Cardiac muscle cell (in vitro differentiated cells and primary cell): ENCODE measurements around the gene TMEM176A. TPM values are rescaled to one million over a fixed set of nuclear protein-coding genes. Genes with fewer than 3 reads are reported as not detected.
"Not testable (repeated sequence)": the region's sequence is repeated elsewhere in the genome, so short reads cannot be mapped to it uniquely, and the experiment has no call there.

Source experiments
- DNase-seq, 2 donors: peaks; one replicate each; pipeline versions ENCODE4 v3.0.0 to v3.0.0-alpha.2; 2010 to 2017; ENCODE audit warnings: low read depth in 1 of 2, low spot score in 1 of 2
- H3K27ac ChIP-seq: fragments of 200-600 bp; sonication (generic); 2 replicates; pipeline ENCODE4 v1.5.1; 2016
- H3K27me3 ChIP-seq: fragments of 200-600 bp; sonication (generic); 2 replicates; pipeline ENCODE4 v1.6.0; 2016; ENCODE audit warnings: control low read depth
- H3K36me3 ChIP-seq: fragments of 200-600 bp; sonication (generic); 2 replicates; pipeline ENCODE4 v1.5.1; 2016; ENCODE audit warnings: control low read depth
- H3K4me1 ChIP-seq: fragments of 200-600 bp; sonication (generic); 2 replicates; pipeline ENCODE4 v1.8.1; 2017; ENCODE audit warnings: low read depth, mild to moderate bottlenecking, mixed run types
- H3K4me3 ChIP-seq: fragments of 200-600 bp; sonication (generic); 2 replicates; pipeline ENCODE4 v1.5.1; 2016; ENCODE audit warnings: mild to moderate bottlenecking
- H3K9me3 ChIP-seq: fragments of 200-600 bp; sonication (generic); 2 replicates; pipeline ENCODE4 v1.5.1; 2017; ENCODE audit warnings: low read depth, mild to moderate bottlenecking, control low read depth
- CTCF ChIP-seq: IDR thresholded peaks from 2 replicates; pipeline ENCODE4 v1.5.1; 2012; ENCODE audit warnings: low read depth, mild to moderate bottlenecking, low read length
- polyA plus RNA-seq: library from polyadenylated mRNA; unstranded; fragments of >200 nt; fragmentation: Nextera tagmentation; extraction: Ambion mirVana; gene quantifications from 2 replicates; pipeline ENCODE4 v1.2.1, GENCODE V29; 2016
- total RNA-seq: library from RNA; depleted of rRNA; stranded (reverse); fragments of >200 nt; gene quantifications from 2 replicates; pipeline ENCODE4 v1.2.3, GENCODE V29; 2016

TMEM176A gene
- total and polyA plus RNA-seq, 2 experiments from 2014 or later: 18.2 to 32.1 TPM

- Histone ChIP-seq H3K4me3 (no peak overlapping the region), H3K9me3 (no peaks in the 10 kb centered on the region), H3K27me3 (peaks cover 54% of the 10 kb centered on the region), H3K27ac (no peak overlapping the region), H3K36me3 (no peaks in the 10 kb centered on the region), H3K4me1 (no peaks in the 10 kb centered on the region)
- TF ChIP-seq CTCF: no peak
- no peak for DNase-seq
Observed at GRCh38 chr7:150803161-150803860, 2.7 kb downstream of the TMEM176A start.

DNA sequence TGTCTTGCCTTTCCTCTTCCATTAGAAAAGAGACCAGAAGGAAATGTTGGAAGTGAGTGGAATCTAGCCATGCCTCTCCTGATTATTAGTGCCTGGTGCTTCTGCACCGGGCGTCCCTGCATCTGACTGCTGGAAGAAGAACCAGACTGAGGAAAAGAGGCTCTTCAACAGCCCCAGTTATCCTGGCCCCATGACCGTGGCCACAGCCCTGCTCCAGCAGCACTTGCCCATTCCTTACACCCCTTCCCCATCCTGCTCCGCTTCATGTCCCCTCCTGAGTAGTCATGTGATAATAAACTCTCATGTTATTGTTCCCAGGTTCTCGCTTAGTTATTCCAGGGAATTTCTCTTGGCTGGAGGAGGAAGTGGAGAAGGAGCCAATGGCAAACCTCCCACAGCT lies 4.2 kb downstream of the TMEM176A start:
- Histone ChIP-seq H3K27me3 (peaks cover 39% of the 10 kb centered on the region), H3K4me1 (no peaks in the 10 kb centered on the region), H3K4me3 (no peak overlapping the region), H3K9me3 (no peaks in the 10 kb centered on the region), H3K36me3 (no peaks in the 10 kb centered on the region), H3K27ac (no peak overlapping the region)
- DNase-seq: no peak
- TF ChIP-seq CTCF: no peak

DNA sequence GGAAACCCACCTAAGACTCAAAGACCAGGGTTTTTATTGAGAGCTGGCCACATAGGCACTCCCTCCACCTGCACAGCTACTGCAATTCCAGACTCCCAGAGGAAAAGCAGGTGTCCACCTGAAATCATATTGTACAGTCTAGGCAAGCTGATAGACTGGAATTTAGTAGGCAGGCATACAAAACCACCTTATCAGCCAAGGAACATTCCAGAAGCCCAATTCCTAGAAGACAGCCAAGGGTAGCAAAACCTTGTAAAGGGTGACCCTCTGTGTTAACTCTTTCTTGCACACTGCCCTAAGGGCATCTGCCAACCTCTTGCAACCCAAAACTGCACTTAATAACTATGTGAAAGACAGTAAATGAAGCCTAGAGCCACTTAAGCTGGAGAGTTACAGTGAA lies 5.3 kb downstream of the TMEM176A start:
- Histone ChIP-seq H3K4me3 (no peak overlapping the region), H3K27ac (no peak overlapping the region), H3K36me3 (no peaks in the 10 kb centered on the region), H3K27me3 (peaks cover 28% of the 10 kb centered on the region), H3K4me1 (no peaks in the 10 kb centered on the region), H3K9me3 (no peaks in the 10 kb centered on the region)
- no peak for TF ChIP-seq CTCF
- DNase-seq: no peak

GRCh38 chr7:150806454-150806853 lies 5.9 kb downstream of the TMEM176A start:
- DNase-seq: no peak
- Histone ChIP-seq H3K27me3 (peaks cover 22% of the 10 kb centered on the region), H3K9me3 (no peaks in the 10 kb centered on the region)

GRCh38 chr7:150806863-150807262 lies 6.3 kb downstream of the TMEM176A start:
- TF ChIP-seq CTCF: no peak
- Histone ChIP-seq H3K9me3 (no peaks in the 10 kb centered on the region), H3K27ac (no peak overlapping the region), H3K27me3 (peaks cover 18% of the 10 kb centered on the region), H3K36me3 (no peaks in the 10 kb centered on the region), H3K4me3 (no peak overlapping the region), H3K4me1 (no peaks in the 10 kb centered on the region)
- DNase-seq: no peak

More at GRCh38 chr7:150806454-150806853, 5.9 kb downstream of the TMEM176A start:
- no peak overlapping the region for H3K4me3 ChIP-seq
- H3K27ac ChIP-seq: no peak overlapping the region
- no peaks in the 10 kb centered on the region for H3K36me3 ChIP-seq
- no peak for TF ChIP-seq CTCF
- H3K4me1 ChIP-seq: no peaks in the 10 kb centered on the region

DNA sequence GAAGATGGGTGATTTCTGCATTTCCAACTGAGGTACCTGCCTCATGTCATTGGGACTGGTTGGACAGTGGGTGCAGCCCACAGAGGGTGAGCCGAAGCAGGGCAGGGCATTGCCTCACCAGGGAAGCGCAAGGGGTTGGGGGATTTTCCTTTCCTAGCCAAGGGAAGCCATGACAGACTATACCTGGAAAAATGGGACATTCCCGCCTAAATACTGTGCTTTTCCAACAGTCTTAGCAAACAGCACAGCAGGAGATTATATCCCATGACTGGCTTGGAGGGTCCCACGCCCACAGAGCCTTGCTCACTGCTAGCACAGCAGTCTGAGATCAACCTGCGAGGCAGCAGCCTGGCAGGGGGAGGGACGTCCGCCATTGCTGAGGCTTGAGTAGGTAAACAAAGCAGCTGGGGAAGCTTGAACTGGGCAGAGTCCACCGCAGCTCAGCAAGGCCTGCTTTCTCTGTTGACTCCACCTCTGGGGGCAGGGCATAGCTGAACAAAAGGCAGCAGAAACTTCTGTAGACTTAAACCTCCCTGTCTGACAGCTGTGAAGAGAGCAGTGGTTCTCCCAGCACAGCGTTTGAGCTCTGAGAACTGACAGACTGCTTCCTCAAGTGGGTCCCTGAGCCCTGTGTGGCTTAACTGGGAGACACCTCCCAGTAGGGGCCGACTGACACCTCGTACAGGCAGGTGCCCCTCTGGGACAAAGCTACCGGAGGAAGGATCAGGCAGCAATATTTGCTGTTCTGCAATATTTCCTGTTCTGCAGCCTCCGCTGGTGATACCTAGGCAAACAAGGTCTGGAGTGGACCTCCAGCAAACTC lies 7.3 kb downstream of the TMEM176A start:
- DNase-seq, H3K4me3 ChIP-seq, H3K4me1 ChIP-seq, H3K9me3 ChIP-seq, H3K36me3 ChIP-seq, H3K27me3 ChIP-seq, H3K27ac ChIP-seq: not testable (repeated sequence)
